Osteocyte (in vitro differentiated cells): ENCODE data around the gene NDST4. TPM values are rescaled to one million over a fixed set of nuclear protein-coding genes. Genes with fewer than 3 reads are reported as not detected.

ENCODE experiments used
- DNase-seq: peaks from one replicate; pipeline ENCODE4 v3.0.0; 2021; ENCODE audit warnings: mixed read lengths; ENCODE audit not compliant: unreplicated experiment; ENCODE audit errors: extremely low spot score
- H3K27ac Mint-ChIP-seq: one replicate; pipeline ENCODE4 v1.8.0; 2021; ENCODE audit warnings: mild to moderate bottlenecking, mixed read lengths; ENCODE audit not compliant: unreplicated experiment
- H3K27me3 Mint-ChIP-seq: one replicate; pipeline ENCODE4 v1.8.0; 2021; ENCODE audit warnings: mixed read lengths; ENCODE audit not compliant: unreplicated experiment
- H3K36me3 Mint-ChIP-seq: one replicate; pipeline ENCODE4 v1.8.0; 2021; ENCODE audit warnings: mixed read lengths; ENCODE audit not compliant: unreplicated experiment
- H3K4me1 Mint-ChIP-seq: one replicate; pipeline ENCODE4 v1.8.0; 2021; ENCODE audit warnings: mixed read lengths; ENCODE audit not compliant: unreplicated experiment
- H3K4me3 Mint-ChIP-seq: one replicate; pipeline ENCODE4 v1.8.0; 2021; ENCODE audit warnings: mild to moderate bottlenecking, moderate library complexity, mixed read lengths; ENCODE audit not compliant: unreplicated experiment
- H3K9me3 Mint-ChIP-seq: one replicate; pipeline ENCODE4 v1.8.0; 2021; ENCODE audit warnings: mixed read lengths; ENCODE audit not compliant: unreplicated experiment
- total RNA-seq: library from RNA; stranded (reverse); gene quantifications from 2 replicates; pipeline ENCODE4 v1.2.1, GENCODE V29; 2021
- TF ChIP-seq, protein P1 (sequence below): fragments of 200-600 bp; sonication (generic); IDR thresholded peaks from 2 replicates; pipeline ENCODE4 v1.5.0; 2021; ENCODE audit warnings: antibody characterized with exemption, mild to moderate bottlenecking, moderate library complexity

The NDST4 gene
- total RNA-seq, 1 donor from 2014 or later = 4.5 TPM

DNA sequence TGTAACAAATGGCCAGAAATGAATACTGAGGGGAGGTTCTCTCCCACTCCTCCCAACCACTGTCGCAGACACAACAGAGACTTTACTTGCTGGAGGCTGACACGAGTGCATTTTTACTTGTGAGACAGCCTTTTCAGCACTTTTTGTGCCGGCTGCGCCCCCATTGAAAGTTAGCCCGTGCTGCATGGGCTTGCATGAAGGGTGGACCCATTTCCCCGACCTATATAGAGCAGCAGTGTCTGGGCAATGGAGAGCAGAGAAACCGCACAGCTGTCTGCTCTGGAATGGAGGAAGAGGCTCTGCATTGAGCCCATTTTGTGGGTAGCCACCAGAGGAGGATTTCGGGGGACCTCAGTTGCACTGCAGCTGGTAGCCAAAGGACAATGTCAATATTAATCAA is 306.1 kb downstream of the NDST4 start:
- Mint-ChIP-seq H3K9me3 (peaks cover 8% of the 10 kb centered on the region), H3K27me3 (no peaks in the 10 kb centered on the region), H3K4me3 (no peak overlapping the region), H3K36me3 (no peaks in the 10 kb centered on the region), H3K27ac (no peak overlapping the region), H3K4me1 (peaks cover 11% of the 10 kb centered on the region)
- TF ChIP-seq, protein P1, sequence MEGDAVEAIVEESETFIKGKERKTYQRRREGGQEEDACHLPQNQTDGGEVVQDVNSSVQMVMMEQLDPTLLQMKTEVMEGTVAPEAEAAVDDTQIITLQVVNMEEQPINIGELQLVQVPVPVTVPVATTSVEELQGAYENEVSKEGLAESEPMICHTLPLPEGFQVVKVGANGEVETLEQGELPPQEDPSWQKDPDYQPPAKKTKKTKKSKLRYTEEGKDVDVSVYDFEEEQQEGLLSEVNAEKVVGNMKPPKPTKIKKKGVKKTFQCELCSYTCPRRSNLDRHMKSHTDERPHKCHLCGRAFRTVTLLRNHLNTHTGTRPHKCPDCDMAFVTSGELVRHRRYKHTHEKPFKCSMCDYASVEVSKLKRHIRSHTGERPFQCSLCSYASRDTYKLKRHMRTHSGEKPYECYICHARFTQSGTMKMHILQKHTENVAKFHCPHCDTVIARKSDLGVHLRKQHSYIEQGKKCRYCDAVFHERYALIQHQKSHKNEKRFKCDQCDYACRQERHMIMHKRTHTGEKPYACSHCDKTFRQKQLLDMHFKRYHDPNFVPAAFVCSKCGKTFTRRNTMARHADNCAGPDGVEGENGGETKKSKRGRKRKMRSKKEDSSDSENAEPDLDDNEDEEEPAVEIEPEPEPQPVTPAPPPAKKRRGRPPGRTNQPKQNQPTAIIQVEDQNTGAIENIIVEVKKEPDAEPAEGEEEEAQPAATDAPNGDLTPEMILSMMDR = no peak
- DNase-seq = no peak

DNA sequence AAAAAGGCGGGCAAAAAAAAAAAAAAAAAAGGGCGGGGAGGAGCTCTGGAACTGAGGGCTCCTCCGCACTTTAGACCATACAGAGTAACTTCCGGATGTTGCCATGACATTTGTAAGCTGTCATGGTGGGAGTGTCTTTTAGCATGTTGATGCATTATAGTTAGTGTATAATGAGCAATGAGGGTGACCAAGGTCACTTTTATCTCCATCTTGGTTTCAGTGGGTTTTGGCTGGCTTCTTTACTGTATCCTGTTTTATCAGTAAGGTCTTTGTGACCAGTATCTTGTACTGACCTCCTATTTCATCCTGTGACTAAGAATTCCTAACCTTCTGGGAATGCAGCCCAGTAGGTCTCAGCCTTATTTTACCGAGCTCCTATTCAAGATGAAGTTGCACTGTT is 321.4 kb downstream of the NDST4 start:
- no peak overlapping the region for H3K4me3 Mint-ChIP-seq
- peaks cover 3% of the 10 kb centered on the region for H3K4me1 Mint-ChIP-seq
- TF ChIP-seq, protein P1 = no peak
- no peaks in the 10 kb centered on the region for H3K36me3 Mint-ChIP-seq
- peaks cover 3% of the 10 kb centered on the region for H3K9me3 Mint-ChIP-seq
- H3K27me3 Mint-ChIP-seq = no peaks in the 10 kb centered on the region
- no peak overlapping the region for H3K27ac Mint-ChIP-seq
- no peak for DNase-seq

DNA sequence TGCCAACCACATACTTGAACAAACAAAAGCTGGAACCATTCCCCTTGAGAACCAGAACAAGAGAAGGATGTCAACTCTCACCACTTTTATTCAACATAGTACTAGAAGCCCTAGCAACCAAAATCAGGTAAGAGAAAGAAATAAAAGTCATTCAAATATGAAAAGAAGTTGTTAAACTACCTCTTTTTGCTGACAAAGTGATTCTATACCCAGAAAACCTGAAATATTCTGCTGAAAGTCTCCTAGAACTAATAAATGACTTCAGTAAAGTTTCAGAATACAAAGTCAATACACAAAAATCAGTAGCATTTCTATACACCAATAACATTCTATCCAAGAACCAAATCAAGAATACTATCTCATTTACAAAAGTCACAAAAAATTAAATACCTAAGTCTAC is 327.9 kb downstream of the NDST4 start:
- Mint-ChIP-seq H3K27ac (no peak overlapping the region), H3K9me3 (peaks cover 13% of the 10 kb centered on the region), H3K4me3 (no peak overlapping the region), H3K36me3 (no peaks in the 10 kb centered on the region), H3K27me3 (no peaks in the 10 kb centered on the region), H3K4me1 (peaks cover 39% of the 10 kb centered on the region)
- no peak for DNase-seq
- TF ChIP-seq, protein P1 = no peak

DNA sequence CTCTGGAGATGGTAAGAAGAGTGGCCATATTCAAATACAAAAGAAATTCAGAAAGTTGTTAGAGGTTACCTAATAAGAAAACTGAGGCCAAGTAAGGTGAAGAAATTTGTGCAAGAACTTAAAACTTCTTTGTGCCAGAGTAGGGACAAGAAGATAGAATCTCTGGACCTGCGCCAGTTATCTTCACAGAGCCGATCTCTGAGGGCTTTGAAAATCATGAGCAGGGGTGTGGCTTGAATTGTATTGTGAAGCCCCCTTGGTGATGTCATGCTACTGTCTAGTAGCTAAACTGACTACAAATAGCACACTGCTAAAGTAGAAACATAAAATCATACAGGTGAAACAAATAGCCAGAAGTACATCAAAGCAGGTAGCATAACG is 330.2 kb downstream of the NDST4 start:
- H3K4me1 Mint-ChIP-seq = peaks cover 35% of the 10 kb centered on the region
- TF ChIP-seq, protein P1 = no peak
- peak overlapping the region; percentile 54 for H3K27ac Mint-ChIP-seq
- no peak for DNase-seq
- H3K27me3 Mint-ChIP-seq = no peaks in the 10 kb centered on the region
- H3K4me3 Mint-ChIP-seq = no peak overlapping the region
- no peaks in the 10 kb centered on the region for H3K36me3 Mint-ChIP-seq
- peaks cover 13% of the 10 kb centered on the region for H3K9me3 Mint-ChIP-seq

DNA sequence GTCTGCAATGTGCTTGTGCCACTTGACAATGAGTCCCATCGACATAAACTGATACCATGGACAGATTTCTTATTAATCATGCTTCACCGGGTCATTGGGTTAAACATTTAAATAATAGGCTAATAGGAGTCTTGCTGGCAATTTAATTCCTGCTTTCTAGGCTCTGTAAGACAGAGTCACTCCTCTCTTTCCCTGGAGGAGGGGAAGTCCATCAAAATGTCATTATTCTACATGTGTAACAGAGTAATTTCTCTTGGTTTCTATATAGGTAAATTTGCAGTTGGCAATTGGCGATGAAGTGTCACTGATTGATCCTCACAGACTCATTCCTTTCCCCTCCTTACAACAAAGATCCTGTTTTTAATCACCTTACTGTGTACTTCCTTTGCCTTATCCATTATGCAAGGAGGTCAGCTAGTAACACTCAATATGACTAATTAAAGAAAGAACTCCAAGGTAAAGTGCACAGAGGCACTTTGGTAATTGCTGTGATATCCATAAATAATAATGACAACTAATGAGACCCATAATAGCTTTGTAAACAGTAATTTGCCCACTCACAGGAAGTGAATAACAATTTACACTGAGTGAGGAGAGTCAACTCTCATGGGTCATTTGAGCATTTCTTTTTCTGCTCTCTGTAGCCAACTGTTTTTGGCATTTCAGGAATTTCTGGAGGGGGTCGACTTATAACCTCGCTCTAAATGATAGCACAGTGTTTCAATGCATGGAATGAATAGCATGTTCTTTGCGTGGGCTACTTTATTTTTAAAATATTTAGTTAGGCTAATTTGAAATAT is 330.8 kb downstream of the NDST4 start:
- Mint-ChIP-seq H3K4me3 (no peak overlapping the region), H3K4me1 (peaks cover 35% of the 10 kb centered on the region), H3K9me3 (peaks cover 13% of the 10 kb centered on the region), H3K27ac (peak overlapping the region; percentile 54), H3K36me3 (no peaks in the 10 kb centered on the region), H3K27me3 (no peaks in the 10 kb centered on the region)
- no peak for DNase-seq
- TF ChIP-seq, protein P1 = no peak
